ENCODE data around the gene LRRC37B.
A peak's percentile ranks its signal among the peaks of the same experiment; 100 is the strongest.
"Not testable (repeated sequence)": the region's sequence is repeated elsewhere in the genome, so short reads cannot be mapped to it uniquely, and the experiment has no call there.

Gene LRRC37B

GRCh38 chr17:32006957-32007462, at the start of gene LRRC37B:
LRRC37B (plus strand) TSS chr17:32007383; CDS start chr17:32021393, 14,010 bp downstream.
- peak; percentile 55 for DNase-seq

GRCh38 chr17:31964131-31964530, 43.1 kb upstream of the LRRC37B start:
- DNase-seq: not testable (repeated sequence)

GRCh38 chr17:31967648-31968047, 39.5 kb upstream of the LRRC37B start:
- no peak for DNase-seq

GRCh38 chr17:31970416-31970815, 36.8 kb upstream of the LRRC37B start:
- not testable (repeated sequence) for DNase-seq

GRCh38 chr17:31974269-31975071, 32.7 kb upstream of the LRRC37B start:
- not testable (repeated sequence) for DNase-seq

- not testable (repeated sequence) for DNase-seq
Measured at GRCh38 chr17:31975391-31975790, 31.8 kb upstream of the LRRC37B start.

GRCh38 chr17:31991821-31992220, 15.4 kb upstream of the LRRC37B start:
- not testable (repeated sequence) for DNase-seq

- no peak for DNase-seq
Measured at GRCh38 chr17:31997005-31997404, 10.2 kb upstream of the LRRC37B start.

GRCh38 chr17:32007463-32008298, 498 bp downstream of the LRRC37B start:
- DNase-seq: peak; percentile 31

- DNase-seq: no peak
Measured at GRCh38 chr17:32009262-32009542, 2.0 kb downstream of the LRRC37B start.

- no peak for DNase-seq
Measured at GRCh38 chr17:32010114-32010513, 2.9 kb downstream of the LRRC37B start.

GRCh38 chr17:32015245-32016013, 8.2 kb downstream of the LRRC37B start:
- DNase-seq: no peak

- no peak for DNase-seq
Measured at GRCh38 chr17:32016231-32016630, 9.0 kb downstream of the LRRC37B start.

GRCh38 chr17:32019228-32019627, 12.0 kb downstream of the LRRC37B start:
- no peak for DNase-seq

GRCh38 chr17:32020943-32021614, 13.9 kb downstream of the LRRC37B start:
- DNase-seq: no peak

- no peak for DNase-seq
Measured at GRCh38 chr17:32021615-32021955, 14.4 kb downstream of the LRRC37B start.

- not testable (repeated sequence) for DNase-seq
Measured at GRCh38 chr17:32022554-32022953, 15.4 kb downstream of the LRRC37B start.

- DNase-seq: not testable (repeated sequence)
Measured at GRCh38 chr17:32027271-32027670, 20.1 kb downstream of the LRRC37B start.

GRCh38 chr17:32033223-32033622, 26.0 kb downstream of the LRRC37B start:
- DNase-seq: no peak

GRCh38 chr17:32033812-32034211, 26.6 kb downstream of the LRRC37B start:
- not testable (repeated sequence) for DNase-seq

GRCh38 chr17:32040246-32040645, 33.1 kb downstream of the LRRC37B start:
- DNase-seq: not testable (repeated sequence)

- not testable (repeated sequence) for DNase-seq
Measured at GRCh38 chr17:32041306-32041875, 34.2 kb downstream of the LRRC37B start.
